SK-N-SH treated with all-trans-retinoic acid at 6 μM for 48 hours (cell line): ENCODE results near the gene SMIM20.

Source experiments
- ATAC-seq: fragments of 200-7000 bp; cut with Tn5 transposase; 3 replicates; pipeline ENCODE4 v1.9.1; 2020; ENCODE audit warnings: mild to moderate bottlenecking, moderate library complexity
- ARNTL ChIP-seq: fragments of 450-650 bp; formaldehyde crosslinking; IDR thresholded peaks from 2 replicates; pipeline ENCODE4 v1.5.0; 2020; ENCODE audit warnings: low read depth, mild to moderate bottlenecking, moderate library complexity, borderline replicate concordance
- BACH2 ChIP-seq: fragments of 250-450 bp; sonication (Bioruptor Pico); IDR thresholded peaks from 2 replicates; pipeline ENCODE4 v1.9.0; 2021; ENCODE audit warnings: mild to moderate bottlenecking, borderline replicate concordance
- CSDC2 ChIP-seq: fragments of 250-450 bp; sonication (Bioruptor Pico); IDR thresholded peaks from 2 replicates; pipeline ENCODE4 v1.5.0; 2020; ENCODE audit warnings: mild to moderate bottlenecking, moderate library complexity
- CSRNP3 ChIP-seq: fragments of 250-450 bp; sonication (Bioruptor Pico); IDR thresholded peaks from 2 replicates; pipeline ENCODE4 v1.5.1; 2021; ENCODE audit warnings: mild to moderate bottlenecking, moderate library complexity
- ESRRG ChIP-seq: fragments of 250-450 bp; sonication (Bioruptor Pico); IDR thresholded peaks from 2 replicates; pipeline ENCODE4 v1.6.1; 2021; ENCODE audit warnings: mild to moderate bottlenecking
- ISL1 ChIP-seq: fragments of 250-450 bp; sonication (Bioruptor Pico); IDR thresholded peaks from 2 replicates; pipeline ENCODE4 v2.1.2; 2022; ENCODE audit warnings: mild to moderate bottlenecking, moderate library complexity
- OSR1 ChIP-seq: fragments of 250-450 bp; sonication (Bioruptor Pico); IDR thresholded peaks from 2 replicates; pipeline ENCODE4 v1.8.0; 2022; ENCODE audit warnings: moderate library complexity, mild to moderate bottlenecking, inconsistent platforms
- PATZ1 ChIP-seq: fragments of 250-450 bp; sonication (Bioruptor Pico); IDR thresholded peaks from 2 replicates; pipeline ENCODE4 v1.8.0; 2020; ENCODE audit warnings: mild to moderate bottlenecking, moderate library complexity, borderline replicate concordance
- POU6F1 ChIP-seq: fragments of 250-450 bp; sonication (Bioruptor Pico); IDR thresholded peaks from 2 replicates; pipeline ENCODE4 v1.8.0; 2021; ENCODE audit warnings: low read depth, mild to moderate bottlenecking, moderate library complexity, borderline replicate concordance
- PPARA ChIP-seq: fragments of 250-450 bp; sonication (Bioruptor Pico); IDR thresholded peaks from 2 replicates; pipeline ENCODE4 v1.5.0; 2020; ENCODE audit warnings: mild to moderate bottlenecking, borderline replicate concordance
- RARB ChIP-seq: fragments of 250-450 bp; sonication (Bioruptor Pico); IDR thresholded peaks from 2 replicates; pipeline ENCODE4 v1.8.0; 2021; ENCODE audit warnings: mild to moderate bottlenecking, moderate library complexity
- TCF4 ChIP-seq: fragments of 250-450 bp; sonication (Bioruptor Pico); IDR thresholded peaks from 2 replicates; pipeline ENCODE4 v1.8.0; 2021; ENCODE audit warnings: mild to moderate bottlenecking, moderate library complexity, borderline replicate concordance
- TOX ChIP-seq: fragments of 250-450 bp; sonication (Bioruptor Pico); IDR thresholded peaks from 2 replicates; pipeline ENCODE4 v1.8.0; 2021; ENCODE audit warnings: mild to moderate bottlenecking, moderate library complexity, borderline replicate concordance
- ZC3H10 ChIP-seq: fragments of 250-450 bp; sonication (Bioruptor Pico); IDR thresholded peaks from 2 replicates; pipeline ENCODE4 v1.5.1; 2021; ENCODE audit warnings: mild to moderate bottlenecking, moderate library complexity
- ZFP3 ChIP-seq: fragments of 250-450 bp; sonication (Bioruptor Pico); IDR thresholded peaks from 2 replicates; pipeline ENCODE4 v1.5.0; 2020; ENCODE audit warnings: mild to moderate bottlenecking, moderate library complexity
- ZFP30 ChIP-seq: fragments of 450-650 bp; formaldehyde crosslinking; IDR thresholded peaks from 2 replicates; pipeline ENCODE4 v1.5.0; 2022; ENCODE audit warnings: mild to moderate bottlenecking, moderate library complexity
- ZNF565 ChIP-seq: fragments of 450-650 bp; formaldehyde crosslinking; conservative IDR thresholded peaks from 2 replicates; pipeline ENCODE4 v1.5.0; 2020; ENCODE audit warnings: low read depth, mild to moderate bottlenecking, moderate library complexity
- ZNF70 ChIP-seq: fragments of 450-650 bp; formaldehyde crosslinking; IDR thresholded peaks from 2 replicates; pipeline ENCODE4 v1.5.0; 2020; ENCODE audit warnings: mild to moderate bottlenecking, moderate library complexity
- ZNF8 ChIP-seq: fragments of 450-650 bp; formaldehyde crosslinking; IDR thresholded peaks from 2 replicates; pipeline ENCODE4 v1.5.0; 2020; ENCODE audit warnings: mild to moderate bottlenecking, moderate library complexity
- TF ChIP-seq, protein P1 (sequence below): fragments of 250-450 bp; sonication (Bioruptor Pico); IDR thresholded peaks from 2 replicates; pipeline ENCODE4 v1.5.1; 2020; ENCODE audit warnings: low read depth, mild to moderate bottlenecking, moderate library complexity
- TF ChIP-seq, protein P2 (sequence below): fragments of 250-450 bp; sonication (Bioruptor Pico); IDR thresholded peaks from 2 replicates; pipeline ENCODE4 v1.5.0; 2020; ENCODE audit warnings: mild to moderate bottlenecking, moderate library complexity

SMIM20 gene

DNA sequence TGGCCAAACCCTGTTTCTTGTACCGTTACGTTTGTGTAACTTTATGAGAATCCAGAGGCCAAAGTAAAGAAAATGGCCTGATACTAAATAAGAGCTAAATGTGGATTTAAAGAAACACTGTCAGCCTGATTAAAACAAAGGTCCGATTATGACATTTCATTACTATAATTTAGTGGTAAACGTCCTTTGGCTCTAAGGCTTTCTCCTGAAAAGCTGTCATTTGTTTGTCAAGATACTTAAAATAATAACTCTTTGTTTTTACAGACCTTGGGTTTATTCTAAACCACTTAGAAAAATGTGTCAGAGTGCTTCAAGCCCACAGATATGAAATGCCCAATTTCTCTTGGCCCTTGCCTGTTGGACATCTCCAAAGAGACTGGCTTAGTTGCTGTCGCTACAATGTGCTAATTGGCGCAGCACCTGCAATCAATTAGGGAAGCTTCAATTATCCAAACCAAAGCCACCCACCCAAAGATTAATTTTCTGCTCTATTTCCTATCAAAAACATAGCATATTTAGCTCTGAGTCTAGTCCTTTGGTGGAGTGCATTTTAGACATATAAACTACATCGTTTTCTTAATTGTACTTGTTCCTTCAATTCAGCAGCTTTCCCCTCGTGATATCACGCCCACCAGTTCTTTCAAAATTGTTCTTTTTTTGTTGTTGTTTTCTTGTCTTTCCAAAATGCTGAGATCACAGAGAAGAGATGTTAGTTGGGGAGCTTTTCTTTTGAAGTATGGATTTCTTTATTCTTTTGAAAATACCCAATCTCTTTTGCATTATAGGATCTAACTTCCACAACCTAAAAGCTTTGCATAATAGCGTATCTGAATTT lies 13.6 kb downstream of the SMIM20 start:
- TF ChIP-seq ESRRG (CRISPR knock-in tag) (no peak), ISL1 (CRISPR knock-in tag) (no peak), TOX (CRISPR knock-in tag) (no peak), CSRNP3 (CRISPR knock-in tag) (no peak), POU6F1 (CRISPR knock-in tag) (no peak), PPARA (CRISPR knock-in tag) (no peak), ZFP3 (no peak), RARB (CRISPR knock-in tag) (no peak), ZFP30 (CRISPR knock-in tag) (no peak), ZC3H10 (no peak), TCF4 (CRISPR knock-in tag) (no peak), PATZ1 (CRISPR knock-in tag) (no peak), ZNF8 (CRISPR knock-in tag) (no peak), CSDC2 (CRISPR knock-in tag) (no peak), ARNTL (CRISPR knock-in tag) (no peak), BACH2 (CRISPR knock-in tag) (no peak), ZNF70 (CRISPR knock-in tag) (no peak), ZNF565 (no peak)
- TF ChIP-seq, protein P1, sequence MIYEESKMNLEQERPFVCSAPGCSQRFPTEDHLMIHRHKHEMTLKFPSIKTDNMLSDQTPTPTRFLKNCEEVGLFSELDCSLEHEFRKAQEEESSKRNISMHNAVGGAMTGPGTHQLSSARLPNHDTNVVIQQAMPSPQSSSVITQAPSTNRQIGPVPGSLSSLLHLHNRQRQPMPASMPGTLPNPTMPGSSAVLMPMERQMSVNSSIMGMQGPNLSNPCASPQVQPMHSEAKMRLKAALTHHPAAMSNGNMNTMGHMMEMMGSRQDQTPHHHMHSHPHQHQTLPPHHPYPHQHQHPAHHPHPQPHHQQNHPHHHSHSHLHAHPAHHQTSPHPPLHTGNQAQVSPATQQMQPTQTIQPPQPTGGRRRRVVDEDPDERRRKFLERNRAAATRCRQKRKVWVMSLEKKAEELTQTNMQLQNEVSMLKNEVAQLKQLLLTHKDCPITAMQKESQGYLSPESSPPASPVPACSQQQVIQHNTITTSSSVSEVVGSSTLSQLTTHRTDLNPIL (CRISPR knock-in tag): no peak
- no peak for ATAC-seq

GRCh38 chr4:25928379-25929297 lies 14.6 kb downstream of the SMIM20 start:
- ATAC-seq: no peak
- no peak for TF ChIP-seq CSRNP3 (CRISPR knock-in tag)
- TF ChIP-seq ARNTL (CRISPR knock-in tag): no peak
- TF ChIP-seq BACH2 (CRISPR knock-in tag): no peak
- TF ChIP-seq TCF4 (CRISPR knock-in tag): no peak
- TF ChIP-seq TOX (CRISPR knock-in tag): no peak
- no peak for TF ChIP-seq PATZ1 (CRISPR knock-in tag)
- TF ChIP-seq, protein P2, sequence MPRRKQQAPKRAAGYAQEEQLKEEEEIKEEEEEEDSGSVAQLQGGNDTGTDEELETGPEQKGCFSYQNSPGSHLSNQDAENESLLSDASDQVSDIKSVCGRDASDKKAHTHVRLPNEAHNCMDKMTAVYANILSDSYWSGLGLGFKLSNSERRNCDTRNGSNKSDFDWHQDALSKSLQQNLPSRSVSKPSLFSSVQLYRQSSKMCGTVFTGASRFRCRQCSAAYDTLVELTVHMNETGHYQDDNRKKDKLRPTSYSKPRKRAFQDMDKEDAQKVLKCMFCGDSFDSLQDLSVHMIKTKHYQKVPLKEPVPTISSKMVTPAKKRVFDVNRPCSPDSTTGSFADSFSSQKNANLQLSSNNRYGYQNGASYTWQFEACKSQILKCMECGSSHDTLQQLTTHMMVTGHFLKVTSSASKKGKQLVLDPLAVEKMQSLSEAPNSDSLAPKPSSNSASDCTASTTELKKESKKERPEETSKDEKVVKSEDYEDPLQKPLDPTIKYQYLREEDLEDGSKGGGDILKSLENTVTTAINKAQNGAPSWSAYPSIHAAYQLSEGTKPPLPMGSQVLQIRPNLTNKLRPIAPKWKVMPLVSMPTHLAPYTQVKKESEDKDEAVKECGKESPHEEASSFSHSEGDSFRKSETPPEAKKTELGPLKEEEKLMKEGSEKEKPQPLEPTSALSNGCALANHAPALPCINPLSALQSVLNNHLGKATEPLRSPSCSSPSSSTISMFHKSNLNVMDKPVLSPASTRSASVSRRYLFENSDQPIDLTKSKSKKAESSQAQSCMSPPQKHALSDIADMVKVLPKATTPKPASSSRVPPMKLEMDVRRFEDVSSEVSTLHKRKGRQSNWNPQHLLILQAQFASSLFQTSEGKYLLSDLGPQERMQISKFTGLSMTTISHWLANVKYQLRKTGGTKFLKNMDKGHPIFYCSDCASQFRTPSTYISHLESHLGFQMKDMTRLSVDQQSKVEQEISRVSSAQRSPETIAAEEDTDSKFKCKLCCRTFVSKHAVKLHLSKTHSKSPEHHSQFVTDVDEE (CRISPR knock-in tag): no peak
- no peak for TF ChIP-seq OSR1 (CRISPR knock-in tag)
- no peak for TF ChIP-seq PPARA (CRISPR knock-in tag)
